PC-9 (cell line): ENCODE results near the gene EGFR. TPM values are rescaled to one million over a fixed set of nuclear protein-coding genes. Genes with fewer than 3 reads are reported as not detected.
A peak's percentile ranks its signal among the peaks of the same experiment; 100 is the strongest.

Experiments
- BruUV-seq: library from RNA; stranded (reverse); fragments of 400-500 nt; replicated peaks from 2 replicates; lab custom pipeline; 2021; lab: Mats Ljungman, UMichigan
- CTCF ChIA-PET: fragments of 300-600 bp; sonication (Branson Sonifier 250); formaldehyde crosslinking; loops from one replicate; lab custom pipeline; 2022; ENCODE audit warnings: antibody characterized with exemption; lab: Charles Lee
- POLR2A ChIA-PET: fragments of 300-600 bp; sonication (Branson Sonifier 250); formaldehyde crosslinking; loops from one replicate; lab custom pipeline; 2022; ENCODE audit warnings: antibody characterized with exemption; ENCODE audit not compliant: unreplicated experiment; lab: Charles Lee
- DNase-seq, 2 experiments: peaks; one replicate each; pipeline versions ENCODE4 v3.0.0 to v3.0.0-alpha.2; 2015 to 2022; ENCODE audit warnings: mixed read lengths in 1 of 2
- H2AFZ ChIP-seq: fragments of 200-600 bp; sonication (generic); 2 replicates; pipeline ENCODE4 v1.8.1; 2017; ENCODE audit warnings: antibody characterized with exemption
- H3F3A ChIP-seq: fragments of 200-600 bp; sonication (generic); 2 replicates; pipeline ENCODE4 v1.8.1; 2017; ENCODE audit warnings: antibody characterized with exemption, mild to moderate bottlenecking, low read depth; ENCODE audit not compliant: insufficient read depth
- H3K27ac ChIP-seq: fragments of 200-600 bp; sonication (generic); 2 replicates; pipeline ENCODE4 v1.6.1; 2016; ENCODE audit warnings: mixed run types
- H3K27me3 ChIP-seq: fragments of 200-600 bp; sonication (generic); 2 replicates; pipeline ENCODE4 v1.6.1; 2016; ENCODE audit warnings: low read depth, mixed run types; ENCODE audit not compliant: insufficient read depth
- H3K36me3 ChIP-seq: fragments of 200-600 bp; sonication (generic); 2 replicates; pipeline ENCODE4 v1.6.1; 2016; ENCODE audit warnings: low read depth, mixed run types
- H3K4me1 ChIP-seq: fragments of 200-600 bp; sonication (generic); replicated peaks from 2 replicates; pipeline ENCODE4 v1.6.1; 2016; ENCODE audit warnings: mixed run types; ENCODE audit not compliant: insufficient read depth
- H3K4me2 ChIP-seq: fragments of 200-600 bp; sonication (generic); 2 replicates; pipeline ENCODE4 v1.6.1; 2017; ENCODE audit warnings: mixed run types
- H3K4me3 ChIP-seq: fragments of 200-600 bp; sonication (generic); 2 replicates; pipeline ENCODE4 v1.6.1; 2016; ENCODE audit warnings: mixed run types
- H3K79me2 ChIP-seq: fragments of 200-600 bp; sonication (generic); 2 replicates; pipeline ENCODE4 v1.6.1; 2017; ENCODE audit warnings: low read depth, mixed run types
- H3K9me2 ChIP-seq: fragments of 200-600 bp; sonication (generic); 2 replicates; pipeline ENCODE4 v1.8.1; 2017; ENCODE audit warnings: mild to moderate bottlenecking; ENCODE audit not compliant: insufficient read depth
- H3K9me3 ChIP-seq: fragments of 200-600 bp; sonication (generic); 2 replicates; pipeline ENCODE4 v1.8.1; 2016; ENCODE audit warnings: low read depth; ENCODE audit not compliant: insufficient read depth
- H4K20me1 ChIP-seq: fragments of 200-600 bp; sonication (generic); 2 replicates; pipeline ENCODE4 v1.8.1; 2017; ENCODE audit not compliant: insufficient read depth
- CTCF ChIP-seq: fragments of 200-600 bp; sonication (generic); conservative IDR thresholded peaks from 2 replicates; pipeline ENCODE4 v1.6.1; 2017; ENCODE audit warnings: mixed run types, antibody characterized with exemption, mild to moderate bottlenecking, moderate library complexity
- EZH2 ChIP-seq: fragments of 200-600 bp; sonication (generic); IDR thresholded peaks from 2 replicates; pipeline ENCODE4 v1.8.0; 2017; ENCODE audit warnings: antibody characterized with exemption, low read depth
- intact Hi-C: fragments of 100-400 bp; cut with micrococcal nuclease; formaldehyde crosslinking; loops from one replicate; pipeline ENCODE4 v1.10.0; 2022; ENCODE audit not compliant: unreplicated experiment
- total RNA-seq: library from RNA; stranded (reverse); gene quantifications from 2 replicates; pipeline ENCODE4 v1.2.3, GENCODE V29; 2021

The EGFR gene
- total RNA-seq, 1 experiment from 2014 or later, result 342 TPM

- CTCF ChIA-PET, result interaction anchor here (0.5 to 1.4 kb wide), 2 partner anchors 77 to 96 kb away, joined by 4 to 21 read pairs; no protein-coding TSS in a partner anchor
- Histone ChIP-seq H3F3A (peaks cover 41% of the 10 kb centered on the region; the same call in 1 of the 2 replicates), H3K27me3 (no peaks in the 10 kb centered on the region), H2AFZ (no peak overlapping the region), H3K9me3 (no peaks in the 10 kb centered on the region), H3K79me2 (no peaks in the 10 kb centered on the region; the same call in 1 of the 2 replicates), H3K36me3 (peaks cover 98% of the 10 kb centered on the region), H3K4me3 (no peak overlapping the region), H3K4me1 (peaks cover 8% of the 10 kb centered on the region), H3K9me2 (no peaks in the 10 kb centered on the region), H3K4me2 (no peak overlapping the region), H4K20me1 (no peaks in the 10 kb centered on the region), H3K27ac (peak overlapping the region; percentile 7; the same call in 1 of the 2 replicates)
- intact Hi-C loops, result loop anchor here (5.0 kb wide), 1 partner anchor 39 kb away; no protein-coding TSS in a partner anchor
- POLR2A ChIA-PET, result interaction anchor here (0.7 to 0.9 kb wide), 2 partner anchors 26 to 34 kb away, joined by 3 to 4 read pairs; no protein-coding TSS in a partner anchor
- peak; percentile 67 to 76 for DNase-seq
- BruUV-seq, result no TSS peak
- TF ChIP-seq CTCF, result no peak
- no peak for TF ChIP-seq EZH2
Observed at GRCh38 chr7:55158541-55159382, 139.9 kb downstream of the EGFR start.

DNA sequence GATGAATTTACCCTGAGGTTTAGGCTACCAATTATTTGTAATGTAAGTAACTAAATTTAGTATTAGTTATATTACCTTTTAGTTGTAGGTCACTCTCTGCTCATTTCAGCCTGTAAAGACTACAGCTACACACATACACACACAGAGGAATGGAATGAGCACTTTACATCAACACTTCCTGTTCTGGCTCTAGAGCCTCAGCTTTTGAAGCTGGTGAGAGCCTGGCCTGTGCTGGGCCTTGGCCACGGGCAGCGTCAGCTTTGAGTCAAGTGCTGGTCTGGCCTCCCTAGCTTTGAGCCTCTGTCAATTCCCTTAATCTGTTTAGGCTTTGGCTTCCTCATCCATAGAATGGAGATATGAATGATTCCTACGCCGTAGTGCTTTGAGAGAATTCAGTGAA lies 141.7 kb downstream of the EGFR start:
- Histone ChIP-seq H3K79me2 (peaks cover 11% of the 10 kb centered on the region), H3K4me2 (no peak overlapping the region), H3K4me3 (no peak overlapping the region), H3K9me2 (no peaks in the 10 kb centered on the region), H3K9me3 (no peaks in the 10 kb centered on the region), H3F3A (peaks cover 40% of the 10 kb centered on the region; the same call in 1 of the 2 replicates), H4K20me1 (no peaks in the 10 kb centered on the region), H3K27me3 (no peaks in the 10 kb centered on the region), H3K27ac (no peak overlapping the region), H3K36me3 (peaks cover 98% of the 10 kb centered on the region), H2AFZ (no peak overlapping the region), H3K4me1 (peaks cover 8% of the 10 kb centered on the region)
- intact Hi-C loops, result no loop called here
- ChIA-PET POLR2A (interaction anchor here (0.5 kb wide), 1 partner anchor 69 kb away, joined by 3 read pairs; no protein-coding TSS in a partner anchor), CTCF (no interaction called here)
- DNase-seq, result no peak
- BruUV-seq, result no TSS peak
- TF ChIP-seq EZH2, result no peak
- TF ChIP-seq CTCF, result no peak

GRCh38 chr7:55161154-55161687 lies 142.4 kb downstream of the EGFR start:
- DNase-seq, result no peak
- Histone ChIP-seq H3K4me3 (no peak overlapping the region), H3K79me2 (peaks cover 18% of the 10 kb centered on the region), H3K27ac (no peak overlapping the region), H3K4me1 (peaks cover 8% of the 10 kb centered on the region), H3K9me2 (no peaks in the 10 kb centered on the region), H3K27me3 (no peaks in the 10 kb centered on the region), H2AFZ (no peak overlapping the region), H3K4me2 (no peak overlapping the region), H3F3A (peaks cover 42% of the 10 kb centered on the region; the same call in 1 of the 2 replicates), H3K9me3 (no peaks in the 10 kb centered on the region), H3K36me3 (peaks cover 98% of the 10 kb centered on the region), H4K20me1 (peaks cover 5% of the 10 kb centered on the region; the same call in 1 of the 2 replicates)
- CTCF ChIA-PET, result no interaction called here
- BruUV-seq, result no TSS peak
- POLR2A ChIA-PET, result interaction anchor here (0.5 kb wide), 1 partner anchor 70 kb away, joined by 3 read pairs; no protein-coding TSS in a partner anchor
- TF ChIP-seq EZH2 (no peak), CTCF (no peak)
- intact Hi-C loops, result no loop called here
